Measurements from ENCODE around the gene GCK. TPM values are rescaled to one million over a fixed set of nuclear protein-coding genes. Genes with fewer than 3 reads are reported as not detected.

GCK gene
- not detected for polyA plus RNA-seq (2012; ENCODE audit: insufficient read depth, insufficient read length, low read depth)

DNA sequence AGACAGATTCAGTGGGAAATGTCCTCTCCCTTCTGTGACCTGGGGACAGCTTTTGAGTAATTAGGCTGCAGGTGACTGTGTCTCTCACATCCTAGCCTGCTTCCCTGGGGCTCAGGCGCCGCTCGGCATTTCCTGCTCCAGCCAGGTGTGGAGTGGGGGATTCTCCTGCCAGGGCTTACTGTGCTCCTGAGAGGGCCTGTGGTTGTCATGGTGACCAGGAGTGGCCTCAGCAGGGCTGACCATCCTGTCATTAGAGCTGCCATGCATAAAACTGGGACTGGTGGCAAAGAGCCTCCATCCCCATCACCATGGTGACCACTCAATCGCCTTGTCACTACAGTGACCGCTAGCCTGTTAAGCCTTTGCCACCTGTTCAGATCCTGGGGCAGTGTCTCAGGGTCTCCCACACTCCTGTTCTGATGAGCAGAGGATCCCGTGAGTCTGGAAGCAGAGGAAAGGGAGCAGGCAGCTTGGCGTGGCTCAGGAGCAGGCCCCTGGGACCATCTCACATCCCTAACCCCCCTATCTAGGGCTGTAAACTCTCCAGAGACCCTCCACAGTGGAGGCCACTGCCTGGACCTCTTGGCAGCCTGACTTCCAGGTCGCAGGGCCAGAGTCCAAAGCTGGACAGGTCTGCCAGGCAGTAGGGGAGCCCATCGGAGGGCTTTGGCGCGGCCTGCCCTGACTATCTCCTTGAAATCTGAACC, at the start of gene GCK:
Gene GCK, minus strand, starts transcription at position 154 of the 707 bp plus-strand sequence. CDS start 486 bp downstream, outside the sequence.
- TF ChIP-seq, protein P1, sequence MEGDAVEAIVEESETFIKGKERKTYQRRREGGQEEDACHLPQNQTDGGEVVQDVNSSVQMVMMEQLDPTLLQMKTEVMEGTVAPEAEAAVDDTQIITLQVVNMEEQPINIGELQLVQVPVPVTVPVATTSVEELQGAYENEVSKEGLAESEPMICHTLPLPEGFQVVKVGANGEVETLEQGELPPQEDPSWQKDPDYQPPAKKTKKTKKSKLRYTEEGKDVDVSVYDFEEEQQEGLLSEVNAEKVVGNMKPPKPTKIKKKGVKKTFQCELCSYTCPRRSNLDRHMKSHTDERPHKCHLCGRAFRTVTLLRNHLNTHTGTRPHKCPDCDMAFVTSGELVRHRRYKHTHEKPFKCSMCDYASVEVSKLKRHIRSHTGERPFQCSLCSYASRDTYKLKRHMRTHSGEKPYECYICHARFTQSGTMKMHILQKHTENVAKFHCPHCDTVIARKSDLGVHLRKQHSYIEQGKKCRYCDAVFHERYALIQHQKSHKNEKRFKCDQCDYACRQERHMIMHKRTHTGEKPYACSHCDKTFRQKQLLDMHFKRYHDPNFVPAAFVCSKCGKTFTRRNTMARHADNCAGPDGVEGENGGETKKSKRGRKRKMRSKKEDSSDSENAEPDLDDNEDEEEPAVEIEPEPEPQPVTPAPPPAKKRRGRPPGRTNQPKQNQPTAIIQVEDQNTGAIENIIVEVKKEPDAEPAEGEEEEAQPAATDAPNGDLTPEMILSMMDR (IDR thresholded peaks at IDR 0.05; ENCODE audit: low read depth, low read length) = no peak
- DNase-seq = no peak
- no peaks in the 10 kb centered on the region for H3K9me3 ChIP-seq
- H3K4me3 ChIP-seq (ENCODE audit: low read depth, low read length) = no peak within 1 kb of the TSS
- no peaks in the 10 kb centered on the region for H3K36me3 ChIP-seq
- H3K27me3 ChIP-seq = no peaks in the 10 kb centered on the region
- H3K4me1 ChIP-seq = no peaks in the 10 kb centered on the region; the same call in 1 of the 2 replicates

DNA sequence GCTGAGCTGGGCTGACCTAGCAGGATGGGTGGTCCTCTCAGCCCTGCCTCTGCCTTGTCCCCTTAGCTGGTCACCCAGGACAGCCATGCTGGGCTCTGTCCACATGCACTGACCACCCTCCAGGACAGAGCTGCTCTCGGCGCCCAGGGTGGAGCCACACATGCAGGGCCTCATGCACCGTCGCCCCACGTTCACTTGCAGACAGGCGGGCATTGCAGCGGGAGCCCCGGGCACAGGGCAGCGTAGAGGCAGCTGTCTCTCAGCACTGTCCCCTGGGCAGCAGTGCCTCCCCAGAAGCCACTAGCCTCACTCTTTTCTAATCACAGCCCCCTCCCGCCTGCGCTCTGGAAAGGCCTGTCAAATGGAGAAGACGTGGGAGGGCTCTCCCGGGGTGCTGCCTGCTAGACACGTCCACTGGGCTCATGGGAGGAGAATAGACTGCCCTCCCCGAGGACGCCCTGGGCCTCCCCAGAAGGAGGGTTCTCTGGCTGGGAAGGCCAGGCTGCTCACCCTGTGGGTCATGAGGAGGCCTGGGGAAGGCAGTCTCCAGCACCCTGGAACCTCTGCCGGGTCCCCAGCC, 49.0 kb upstream of the GCK start:
- H3K4me1 ChIP-seq = peaks cover 8% of the 10 kb centered on the region
- DNase-seq = no peak
- TF ChIP-seq, protein P1 (IDR thresholded peaks at IDR 0.05; ENCODE audit: low read depth, low read length) = no peak
- no peaks in the 10 kb centered on the region for H3K27me3 ChIP-seq
- H3K36me3 ChIP-seq = no peaks in the 10 kb centered on the region
- no peak overlapping the region for H3K4me3 ChIP-seq (ENCODE audit: low read depth, low read length)
- H3K9me3 ChIP-seq = no peaks in the 10 kb centered on the region

DNA sequence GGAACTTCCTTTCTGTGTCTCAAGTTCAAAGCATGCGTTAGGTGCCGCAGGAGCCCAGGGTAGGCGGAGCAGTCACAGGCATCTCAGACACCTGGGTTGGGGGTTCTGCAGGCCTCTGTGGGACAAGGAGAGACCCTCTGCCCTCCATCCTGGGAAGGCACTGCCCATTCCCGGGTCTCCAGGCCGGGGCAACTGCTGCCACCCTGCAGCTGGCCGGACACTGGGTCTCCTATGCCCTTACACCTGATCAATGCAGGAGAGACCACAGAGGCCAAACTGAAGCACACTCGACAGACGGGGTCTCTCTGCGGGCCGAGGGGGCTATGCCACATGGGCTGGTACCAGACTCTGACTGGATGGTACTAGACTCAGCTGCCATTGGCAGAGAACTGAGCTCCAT, 48.5 kb upstream of the GCK start:
- Histone ChIP-seq H3K9me3 (no peaks in the 10 kb centered on the region), H3K4me1 (peaks cover 8% of the 10 kb centered on the region), H3K36me3 (no peaks in the 10 kb centered on the region), H3K4me3 (ENCODE audit: low read depth, low read length) (no peak overlapping the region), H3K27me3 (no peaks in the 10 kb centered on the region)
- DNase-seq = no peak
- TF ChIP-seq, protein P1 (IDR thresholded peaks at IDR 0.05; ENCODE audit: low read depth, low read length) = no peak

DNA sequence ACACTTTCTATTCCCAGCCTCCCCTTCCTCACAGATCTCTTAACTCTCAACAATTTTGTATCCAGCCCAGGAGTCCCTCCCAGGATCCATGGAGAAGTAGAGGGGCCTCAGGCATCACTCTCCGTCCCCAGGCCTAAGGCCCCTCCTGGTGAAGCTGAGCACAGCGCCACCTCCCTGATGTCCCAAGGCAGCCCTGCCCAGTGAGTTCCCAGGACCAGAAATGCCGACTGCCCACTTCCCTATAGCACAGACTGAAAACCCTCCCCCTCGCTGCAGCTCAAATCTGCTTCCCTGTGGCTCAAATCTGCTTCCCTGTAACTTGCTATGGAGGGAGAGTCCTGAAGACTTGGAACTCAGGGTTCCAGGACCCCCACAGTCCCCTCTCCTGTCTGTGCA, 47.1 kb upstream of the GCK start:
- Histone ChIP-seq H3K4me3 (ENCODE audit: low read depth, low read length) (no peak overlapping the region), H3K36me3 (no peaks in the 10 kb centered on the region), H3K27me3 (no peaks in the 10 kb centered on the region), H3K9me3 (no peaks in the 10 kb centered on the region), H3K4me1 (peaks cover 8% of the 10 kb centered on the region)
- TF ChIP-seq, protein P1 (IDR thresholded peaks at IDR 0.05; ENCODE audit: low read depth, low read length) = peak; percentile 19; the same call in 1 of the 2 replicates
- no peak for DNase-seq

DNA sequence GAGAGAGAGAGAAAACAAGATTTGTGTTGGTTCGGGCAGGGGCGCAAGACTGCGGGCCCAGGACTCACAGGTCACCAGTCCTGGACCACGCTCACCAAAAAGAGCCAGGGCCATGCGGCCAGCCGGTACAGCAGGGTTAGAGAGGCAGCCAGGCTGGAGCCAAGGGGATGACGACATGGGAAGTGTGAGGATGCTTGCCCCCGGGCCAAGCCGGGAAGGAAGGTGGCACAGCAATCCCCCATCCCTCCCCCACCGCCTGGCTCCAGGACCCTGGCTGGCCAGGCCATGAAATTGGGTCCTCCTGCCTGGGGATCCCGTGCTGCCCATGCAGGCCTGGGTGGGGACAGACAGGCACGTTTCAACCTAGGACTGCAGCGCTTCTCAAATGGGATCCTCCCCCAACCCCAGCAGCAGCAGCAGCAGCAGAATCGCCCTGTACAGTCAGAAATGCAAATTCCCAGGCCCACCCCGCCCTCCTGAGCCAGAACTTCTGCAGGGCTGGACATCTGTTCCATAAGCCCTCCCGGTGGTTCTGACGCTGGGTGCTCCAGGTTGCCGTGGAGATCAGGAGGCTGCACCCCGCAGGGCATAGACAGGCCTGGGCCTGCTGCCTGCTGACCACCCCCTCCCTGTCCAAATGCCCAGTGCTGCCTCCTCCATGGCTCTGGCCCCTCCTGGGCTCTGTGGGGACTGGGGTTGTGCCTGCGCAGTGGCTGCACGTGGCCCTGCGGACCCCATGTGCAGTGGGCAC, 46.5 kb upstream of the GCK start:
- TF ChIP-seq, protein P1 (IDR thresholded peaks at IDR 0.05; ENCODE audit: low read depth, low read length) = no peak
- DNase-seq = peak; percentile 51
- Histone ChIP-seq H3K36me3 (no peaks in the 10 kb centered on the region), H3K4me3 (ENCODE audit: low read depth, low read length) (no peak overlapping the region), H3K9me3 (no peaks in the 10 kb centered on the region), H3K4me1 (peaks cover 8% of the 10 kb centered on the region), H3K27me3 (no peaks in the 10 kb centered on the region)

Data from BE2C (cell line).